Measurements from ENCODE around the gene PPP1R14C. TPM values are rescaled to one million over a fixed set of nuclear protein-coding genes. Genes with fewer than 3 reads are reported as not detected.

The PPP1R14C gene
- total and polyA plus RNA-seq, 2 donors (not counting 3 experiments of a cell fraction or from before 2014, with no cell fraction given) = not detected

DNA sequence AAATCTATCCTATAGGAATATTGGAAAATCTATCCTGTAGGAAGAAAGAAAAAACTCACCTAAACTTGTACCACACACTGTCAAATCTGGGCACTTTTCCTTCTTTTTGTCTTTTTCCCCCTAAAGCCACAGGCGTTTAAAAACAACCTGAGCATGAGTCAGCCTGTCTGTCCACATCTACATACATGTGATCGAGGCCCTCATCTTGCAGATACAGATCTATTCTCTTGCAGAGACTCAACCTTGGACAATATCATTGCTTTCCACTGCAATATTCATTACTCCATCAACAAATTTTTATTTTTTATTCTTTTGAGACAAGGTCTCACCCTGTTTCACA, 130.1 kb downstream of the PPP1R14C start:
- Histone ChIP-seq H3K4me2 (ENCODE audit: insufficient read depth, low read length) (no peak overlapping the region), H3K9me1 (replicated peaks; ENCODE audit: control insufficient read depth, extremely low read depth, insufficient read depth, low read length) (no peaks in the 10 kb centered on the region), H3K27me3 (ENCODE audit: control insufficient read depth in 2 of 2, insufficient read depth in 2 of 2, low read length in 2 of 2) (peaks cover 0 to 2% of the 10 kb centered on the region in 2 experiments), H2AFZ (ENCODE audit: low read depth, low read length) (no peak overlapping the region), H3K4me3 (replicated peaks in 1 of 3; ENCODE audit: insufficient read depth in 1 of 3, low read depth in 1 of 3, low read length in 3 of 3) (no peak overlapping the region), H3K27ac (ENCODE audit: insufficient read depth, low read depth, low read length) (no peak overlapping the region), H3K36me3 (ENCODE audit: control insufficient read depth in 2 of 2, extremely low read depth in 1 of 2, insufficient read depth in 2 of 2, low read length in 2 of 2) (no peaks in the 10 kb centered on the region), H3K4me1 (ENCODE audit: control insufficient read depth, extremely low read depth, insufficient read depth, low read length) (no peaks in the 10 kb centered on the region), H3K9me3 (replicated peaks; ENCODE audit: control insufficient read depth, insufficient read depth, low read length) (no peaks in the 10 kb centered on the region), H4K20me1 (replicated peaks; ENCODE audit: control insufficient read depth, extremely low read depth, insufficient read depth, low read length) (no peaks in the 10 kb centered on the region), H3K9ac (replicated peaks; ENCODE audit: extremely low read depth, insufficient read depth, low read length) (no peak overlapping the region), H3K79me2 (ENCODE audit: control insufficient read depth, insufficient read depth, low read length) (no peaks in the 10 kb centered on the region)
- ChIA-PET CTCF (interaction anchor here (1.7 to 1.8 kb wide), 2 partner anchors 8 to 62 kb away, joined by 6 to 7 read pairs; no protein-coding TSS in a partner anchor), POLR2A (no interaction called here)
- FAIRE-seq (no peak), DNase-seq (ENCODE audit: low read depth, low spot score) (no peak)
- intact Hi-C loops (cut with micrococcal nuclease) (no loop called here), dilution Hi-C loops (cut with MboI; ENCODE audit: extremely low pct_ligation_motif_present, low sequenced_read_pairs) (no loop called here)
- TF ChIP-seq POLR2A (IDR thresholded peaks at IDR 0.05; ENCODE audit: low read depth, low read length) (no peak), MYC (IDR thresholded peaks at IDR 0.05; ENCODE audit: low read depth, low read length) (no peak), JUN (IDR thresholded peaks at IDR 0.05; ENCODE audit: borderline replicate concordance, insufficient read depth, insufficient read length, low read depth) (no peak), FOS (IDR thresholded peaks at IDR 0.05; ENCODE audit: borderline replicate concordance, insufficient read depth, low read length) (no peak), GATA2 (IDR thresholded peaks at IDR 0.05; ENCODE audit: insufficient read depth, insufficient read length, low read depth, low read length) (no peak), POLR2AphosphoS5 (IDR thresholded peaks at IDR 0.05; ENCODE audit: insufficient read depth, low read depth, low read length) (no peak), EZH2 (IDR thresholded peaks at IDR 0.05; ENCODE audit: borderline replicate concordance, low read depth, low read length, severe bottlenecking) (no peak)
- TF ChIP-seq, protein P1, sequence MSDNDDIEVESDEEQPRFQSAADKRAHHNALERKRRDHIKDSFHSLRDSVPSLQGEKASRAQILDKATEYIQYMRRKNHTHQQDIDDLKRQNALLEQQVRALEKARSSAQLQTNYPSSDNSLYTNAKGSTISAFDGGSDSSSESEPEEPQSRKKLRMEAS (IDR thresholded peaks at IDR 0.05; ENCODE audit: insufficient read depth, insufficient read length) = no peak
- TF ChIP-seq, protein P2, sequence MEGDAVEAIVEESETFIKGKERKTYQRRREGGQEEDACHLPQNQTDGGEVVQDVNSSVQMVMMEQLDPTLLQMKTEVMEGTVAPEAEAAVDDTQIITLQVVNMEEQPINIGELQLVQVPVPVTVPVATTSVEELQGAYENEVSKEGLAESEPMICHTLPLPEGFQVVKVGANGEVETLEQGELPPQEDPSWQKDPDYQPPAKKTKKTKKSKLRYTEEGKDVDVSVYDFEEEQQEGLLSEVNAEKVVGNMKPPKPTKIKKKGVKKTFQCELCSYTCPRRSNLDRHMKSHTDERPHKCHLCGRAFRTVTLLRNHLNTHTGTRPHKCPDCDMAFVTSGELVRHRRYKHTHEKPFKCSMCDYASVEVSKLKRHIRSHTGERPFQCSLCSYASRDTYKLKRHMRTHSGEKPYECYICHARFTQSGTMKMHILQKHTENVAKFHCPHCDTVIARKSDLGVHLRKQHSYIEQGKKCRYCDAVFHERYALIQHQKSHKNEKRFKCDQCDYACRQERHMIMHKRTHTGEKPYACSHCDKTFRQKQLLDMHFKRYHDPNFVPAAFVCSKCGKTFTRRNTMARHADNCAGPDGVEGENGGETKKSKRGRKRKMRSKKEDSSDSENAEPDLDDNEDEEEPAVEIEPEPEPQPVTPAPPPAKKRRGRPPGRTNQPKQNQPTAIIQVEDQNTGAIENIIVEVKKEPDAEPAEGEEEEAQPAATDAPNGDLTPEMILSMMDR (IDR thresholded peaks at IDR 0.05; ENCODE audit: extremely low read depth in 1 of 2, insufficient read depth in 1 of 2, low read depth in 1 of 2, low read length in 2 of 2) = no peak
- BruUV-seq (replicated peaks) = no TSS peak

Data from endothelial cell of umbilical vein (primary cell).